Bronchial epithelial cell (primary cell): Measurements from ENCODE around the gene KCNJ6. TPM values are rescaled to one million over a fixed set of nuclear protein-coding genes. Genes with fewer than 3 reads are reported as not detected.

Experiments
- DNase-seq: peaks from one replicate; pipeline ENCODE4 v3.0.0-alpha.2; 2010; ENCODE audit warnings: low read depth
- FAIRE-seq: peaks from 2 replicates; lab custom pipeline; 2011; peaks lifted over from hg19 to GRCh38; lab: Jason Lieb, UNC
- H3K27me3 ChIP-seq: 2 replicates; pipeline ENCODE4 v1.5.1; 2011; ENCODE audit warnings: low read length; ENCODE audit not compliant: control insufficient read depth, insufficient read depth
- H3K36me3 ChIP-seq: 2 replicates; pipeline ENCODE4 v1.5.1; 2011; ENCODE audit warnings: low read length; ENCODE audit not compliant: control insufficient read depth, insufficient read depth
- H3K4me3 ChIP-seq: 2 replicates; pipeline ENCODE4 v1.5.1; 2011; ENCODE audit warnings: mild to moderate bottlenecking, low read depth, low read length, control low read depth
- total RNA-seq: library from RNA; depleted of rRNA; stranded (reverse); fragments of >200 nt; gene quantifications from 2 replicates; pipeline ENCODE4 v1.2.1, GENCODE V29; 2014
- TF ChIP-seq, protein P1 (sequence below): IDR thresholded peaks from 2 replicates; pipeline ENCODE4 v1.5.1; 2011; ENCODE audit warnings: mild to moderate bottlenecking, moderate library complexity, low read length, control low read depth, inconsistent platforms; ENCODE audit not compliant: insufficient read depth, severe bottlenecking

Gene KCNJ6
- total RNA-seq, 1 donor from 2014 or later: not detected

DNA sequence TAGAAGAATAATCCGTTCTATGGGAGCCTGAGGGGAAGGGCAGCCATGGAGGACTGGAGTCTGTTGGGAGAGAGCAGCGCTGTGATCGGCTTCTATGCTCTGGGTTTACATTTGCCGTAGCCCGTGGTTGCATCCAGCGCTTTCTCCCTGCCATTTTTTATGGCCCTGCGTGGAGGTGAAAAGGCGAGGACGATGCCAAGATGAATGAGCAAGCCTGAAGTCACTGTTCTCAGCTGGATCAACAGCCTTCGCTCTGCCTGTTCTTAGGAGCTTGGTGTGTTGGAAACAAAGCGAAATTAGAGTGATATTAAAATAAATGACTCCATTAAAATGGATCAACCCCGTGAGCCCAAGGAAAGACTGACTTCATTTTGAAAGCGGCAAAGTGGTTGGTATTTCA is 120.2 kb downstream of the KCNJ6 start:
- no peak for DNase-seq
- FAIRE-seq: no peak
- Histone ChIP-seq H3K4me3 (no peak overlapping the region), H3K36me3 (no peaks in the 10 kb centered on the region), H3K27me3 (no peaks in the 10 kb centered on the region)
- TF ChIP-seq, protein P1, sequence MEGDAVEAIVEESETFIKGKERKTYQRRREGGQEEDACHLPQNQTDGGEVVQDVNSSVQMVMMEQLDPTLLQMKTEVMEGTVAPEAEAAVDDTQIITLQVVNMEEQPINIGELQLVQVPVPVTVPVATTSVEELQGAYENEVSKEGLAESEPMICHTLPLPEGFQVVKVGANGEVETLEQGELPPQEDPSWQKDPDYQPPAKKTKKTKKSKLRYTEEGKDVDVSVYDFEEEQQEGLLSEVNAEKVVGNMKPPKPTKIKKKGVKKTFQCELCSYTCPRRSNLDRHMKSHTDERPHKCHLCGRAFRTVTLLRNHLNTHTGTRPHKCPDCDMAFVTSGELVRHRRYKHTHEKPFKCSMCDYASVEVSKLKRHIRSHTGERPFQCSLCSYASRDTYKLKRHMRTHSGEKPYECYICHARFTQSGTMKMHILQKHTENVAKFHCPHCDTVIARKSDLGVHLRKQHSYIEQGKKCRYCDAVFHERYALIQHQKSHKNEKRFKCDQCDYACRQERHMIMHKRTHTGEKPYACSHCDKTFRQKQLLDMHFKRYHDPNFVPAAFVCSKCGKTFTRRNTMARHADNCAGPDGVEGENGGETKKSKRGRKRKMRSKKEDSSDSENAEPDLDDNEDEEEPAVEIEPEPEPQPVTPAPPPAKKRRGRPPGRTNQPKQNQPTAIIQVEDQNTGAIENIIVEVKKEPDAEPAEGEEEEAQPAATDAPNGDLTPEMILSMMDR: no peak

DNA sequence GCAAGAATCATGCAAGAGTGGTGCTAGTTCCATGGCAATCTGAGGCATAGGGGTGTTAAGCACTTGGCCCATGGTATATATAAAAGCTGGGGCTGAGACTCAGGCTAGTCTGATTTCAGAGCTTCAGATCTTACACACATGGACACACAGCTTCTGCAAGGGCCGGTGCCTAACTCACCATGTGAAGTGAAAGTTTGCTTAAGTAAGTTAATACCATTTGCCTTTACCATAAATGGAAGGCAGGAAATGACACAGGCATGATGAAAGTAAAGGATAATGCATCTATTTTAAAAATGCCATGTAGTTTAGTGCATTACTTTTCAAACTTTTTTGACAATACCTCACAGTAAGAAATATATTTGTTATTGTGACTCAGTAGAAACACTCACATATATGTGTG is 122.6 kb downstream of the KCNJ6 start:
- peak; percentile 9 for DNase-seq
- TF ChIP-seq, protein P1: no peak
- Histone ChIP-seq H3K36me3 (no peaks in the 10 kb centered on the region), H3K27me3 (no peaks in the 10 kb centered on the region), H3K4me3 (no peak overlapping the region)
- FAIRE-seq: no peak

DNA sequence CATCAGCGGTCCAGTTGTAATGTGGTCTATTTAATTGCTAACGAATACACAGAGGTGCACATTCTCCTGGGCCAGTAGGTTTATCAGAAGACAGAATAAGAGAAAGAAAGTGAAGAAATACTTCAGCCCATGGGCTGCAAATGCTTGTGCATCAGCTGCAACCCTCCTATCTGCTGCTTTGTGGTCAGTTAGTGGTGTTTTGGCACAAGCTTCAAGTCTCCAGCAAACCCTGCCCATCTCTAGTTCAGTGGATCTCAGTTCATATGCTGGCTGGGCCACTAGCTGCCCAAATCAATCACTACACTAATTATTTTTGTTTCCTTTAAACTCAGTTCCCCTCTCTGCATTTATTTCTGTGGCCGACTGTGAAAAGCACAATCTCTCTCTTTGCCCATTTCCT is 124.2 kb downstream of the KCNJ6 start:
- H3K36me3 ChIP-seq: no peaks in the 10 kb centered on the region
- DNase-seq (no peak), FAIRE-seq (no peak)
- no peak overlapping the region for H3K4me3 ChIP-seq
- H3K27me3 ChIP-seq: no peaks in the 10 kb centered on the region
- TF ChIP-seq, protein P1: no peak

DNA sequence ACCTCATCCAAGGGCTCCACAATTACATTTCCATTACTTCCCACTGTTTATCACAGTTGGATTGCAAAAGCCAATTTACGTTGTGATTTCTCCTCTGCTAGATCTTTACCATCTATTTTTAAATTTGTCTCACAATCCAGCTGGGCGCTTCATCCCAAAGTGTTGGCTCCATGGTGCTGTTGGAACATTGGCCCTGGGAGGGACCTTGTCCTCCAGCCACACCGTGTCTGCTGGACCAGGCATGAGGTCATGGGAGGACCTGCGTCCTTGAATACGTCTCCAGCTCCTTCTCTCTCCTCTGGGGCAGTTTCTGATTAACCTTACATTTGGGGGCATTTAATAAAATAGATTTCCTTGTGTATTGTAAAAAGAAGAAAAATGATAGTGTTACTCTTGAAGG is 125.4 kb downstream of the KCNJ6 start:
- no peaks in the 10 kb centered on the region for H3K36me3 ChIP-seq
- DNase-seq (no peak), FAIRE-seq (no peak)
- no peaks in the 10 kb centered on the region for H3K27me3 ChIP-seq
- H3K4me3 ChIP-seq: no peak overlapping the region
- TF ChIP-seq, protein P1: no peak

DNA sequence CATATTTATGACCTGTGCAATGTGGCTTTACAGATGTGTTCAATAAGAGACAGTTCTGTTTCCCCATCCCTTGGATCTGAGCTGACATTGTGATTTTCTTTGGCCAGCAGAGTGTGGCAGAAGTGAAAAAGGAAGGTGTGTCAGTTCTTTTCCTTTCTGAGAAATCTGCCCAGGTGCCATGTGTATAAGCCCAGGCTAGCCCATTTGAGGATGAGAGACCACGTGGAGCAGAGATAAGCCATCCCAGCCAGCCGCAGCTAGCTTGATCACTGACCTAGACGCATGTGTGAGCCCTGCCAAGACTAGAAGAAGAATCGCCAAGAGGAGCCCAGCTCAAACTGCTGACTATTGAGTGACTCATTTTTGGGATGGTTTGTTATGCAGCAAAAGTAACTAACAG is 127.8 kb downstream of the KCNJ6 start:
- no peaks in the 10 kb centered on the region for H3K27me3 ChIP-seq
- TF ChIP-seq, protein P1: no peak
- FAIRE-seq: no peak

DNA sequence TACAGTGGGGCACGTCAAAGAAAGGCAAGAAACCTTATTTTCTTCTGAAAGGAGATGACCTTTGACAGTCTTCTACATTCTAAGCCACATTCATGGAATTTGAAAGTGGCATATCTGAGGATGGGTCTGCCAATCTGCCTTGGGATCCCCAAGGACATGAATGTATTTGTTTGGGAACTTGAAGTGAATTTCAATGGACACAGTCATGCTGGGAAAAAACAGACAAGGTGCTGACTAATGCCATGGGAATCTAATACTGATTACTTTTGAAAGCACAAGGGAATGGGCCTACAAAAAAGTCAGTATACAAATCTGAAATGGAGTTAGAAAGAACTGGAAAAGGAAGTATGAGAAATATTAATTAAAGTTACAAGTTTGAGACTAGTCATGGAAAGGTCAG is 128.8 kb downstream of the KCNJ6 start:
- H3K27me3 ChIP-seq: no peaks in the 10 kb centered on the region
- peak; percentile 74 for DNase-seq
- H3K4me3 ChIP-seq: no peak overlapping the region
- H3K36me3 ChIP-seq: no peaks in the 10 kb centered on the region
- TF ChIP-seq, protein P1: no peak
- FAIRE-seq: no peak

More for the DNA sequence above, 127.8 kb downstream of the KCNJ6 start:
- Histone ChIP-seq H3K36me3 (no peaks in the 10 kb centered on the region), H3K4me3 (no peak overlapping the region)
- no peak for DNase-seq
